Motor neuron (in vitro differentiated cells): ENCODE results near the gene HPN. TPM values are rescaled to one million over a fixed set of nuclear protein-coding genes. Genes with fewer than 3 reads are reported as not detected.
"Not testable (repeated sequence)": the region's sequence is repeated elsewhere in the genome, so short reads cannot be mapped to it uniquely, and the experiment has no call there.

Experiments used
- ATAC-seq, 8 experiments: fragments of 200-7000 bp; cut with Tn5 transposase; replicated peaks in 6 of 8; 2 replicates each; pipeline ENCODE4 v1.8.0; 2021; ENCODE audit warnings: mild to moderate bottlenecking in 8 of 8, moderate library complexity in 8 of 8
- H3K27ac ChIP-seq, 2 donors: fragments of 250-450 bp; sonication (Bioruptor Pico); 2 replicates each; pipeline ENCODE4 v1.9.0; 2021; ENCODE audit warnings: antibody characterized with exemption in 2 of 2, mild to moderate bottlenecking in 2 of 2, moderate library complexity in 1 of 2
- H3K4me1 ChIP-seq, 2 donors: fragments of 250-450 bp; sonication (Bioruptor Pico); replicated peaks in 1 of 2; 2 replicates each; pipeline ENCODE4 v1.6.1; 2021; ENCODE audit warnings: antibody characterized with exemption in 2 of 2, mild to moderate bottlenecking in 2 of 2, moderate library complexity in 1 of 2
- H3K4me3 ChIP-seq, 5 donors: fragments of 250-450 bp; sonication (Bioruptor Pico); 2 replicates each; pipeline ENCODE4 v1.9.0; 2021; ENCODE audit warnings: antibody characterized with exemption in 5 of 5, mild to moderate bottlenecking in 5 of 5, moderate library complexity in 4 of 5
- WGBS, 10 experiments: fragments of 450-650 bp; shearing (Covaris generic); methylation state at CpG; one replicate each; pipeline ENCODE4 v1.0.0; 2022; 5-methylcytosine and 5-hydroxymethylcytosine counted together
- in situ Hi-C, 9 experiments: fragments of 400-800 bp; cut with MboI; loops; one replicate each; pipeline ENCODE4 v1.15.0; 2021; ENCODE audit warnings: low sequenced_read_pairs in 9 of 9, low pct_unique_long_range_greater_than_20kb in 2 of 9; ENCODE audit not compliant: unreplicated experiment in 9 of 9
- total RNA-seq, 8 experiments: library from RNA; unstranded; fragments of 300-600 nt; gene quantifications; 2 replicates each; pipeline versions ENCODE4 v1.2.3 to v1.2.4, GENCODE V29; 2022

The HPN gene
- total RNA-seq, 8 experiments from 2014 or later = 0.09 to 0.95 (median 0.45) TPM; not detected in 1

DNA sequence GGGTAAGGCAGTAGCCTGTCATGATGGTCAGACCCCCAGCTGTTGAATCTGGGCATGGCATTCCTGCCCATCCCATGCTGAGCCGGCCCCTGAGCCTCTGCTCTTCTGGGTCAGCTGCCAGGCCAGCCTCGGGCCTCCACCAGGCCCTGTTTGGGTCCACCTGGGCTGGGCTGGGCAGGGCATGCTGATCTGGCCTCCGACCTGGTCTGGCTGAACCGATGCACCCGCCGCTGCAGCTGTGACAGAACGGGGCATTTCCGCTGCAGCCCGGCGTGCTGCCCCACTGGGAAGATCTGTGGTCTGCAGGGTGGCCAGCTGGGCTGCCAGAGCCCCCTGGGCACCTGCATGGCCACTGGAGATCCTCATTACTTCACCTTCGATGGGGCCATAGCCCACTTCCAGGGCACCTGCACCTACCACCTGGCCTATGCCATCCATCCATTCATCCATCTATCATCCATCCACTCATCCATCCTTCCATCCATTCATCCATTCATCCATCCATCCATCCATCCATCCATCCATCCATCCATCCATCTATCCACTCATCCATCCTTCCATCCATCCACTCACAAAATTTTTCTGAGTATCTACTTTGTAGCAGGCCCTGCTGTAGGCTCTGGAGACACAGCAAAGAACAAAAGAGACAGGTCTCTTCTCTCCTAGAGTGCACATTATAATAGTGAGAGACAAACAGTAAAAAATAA, 52.6 kb downstream of the HPN start:
- H3K27ac ChIP-seq = no peak overlapping the region
- no peak for ATAC-seq
- no peaks in the 10 kb centered on the region for H3K4me1 ChIP-seq
- no peak overlapping the region for H3K4me3 ChIP-seq
- in situ Hi-C loops = no loop called here
- WGBS, 10 experiments = 60 to 100% (median 80%) methylated on average over 1 to 3 of the region's 11 CpGs; no CpG with 5 or more reads in 5 of the 10 experiments

DNA sequence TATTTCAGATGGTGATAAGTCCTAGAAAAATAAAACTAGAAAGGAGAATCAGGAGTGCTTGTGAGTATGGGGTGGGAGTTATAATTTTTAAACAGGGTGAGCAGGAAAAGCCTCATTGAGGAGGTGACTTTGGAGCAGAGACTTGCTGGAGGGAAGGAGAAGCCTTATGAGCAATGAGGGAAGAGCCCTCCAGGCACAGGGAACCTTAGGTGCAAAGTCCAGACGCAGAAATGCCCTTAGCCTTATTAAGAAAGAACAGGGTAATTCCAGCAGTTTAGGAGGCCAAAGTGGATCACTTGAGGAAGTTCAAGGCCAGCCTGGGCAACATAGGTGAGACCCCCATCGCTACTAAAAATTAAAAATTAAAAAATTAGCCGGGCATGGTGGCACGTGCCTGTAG, 53.1 kb downstream of the HPN start:
- no peaks in the 10 kb centered on the region for H3K4me1 ChIP-seq
- in situ Hi-C loops = no loop called here
- H3K4me3 ChIP-seq = no peak overlapping the region
- no peak for ATAC-seq
- WGBS, 10 experiments = 36 to 100% (median 90%) methylated on average over 1 to 4 of the region's 4 CpGs; no CpG with 5 or more reads in 1 of the 10 experiments
- H3K27ac ChIP-seq = no peak overlapping the region

DNA sequence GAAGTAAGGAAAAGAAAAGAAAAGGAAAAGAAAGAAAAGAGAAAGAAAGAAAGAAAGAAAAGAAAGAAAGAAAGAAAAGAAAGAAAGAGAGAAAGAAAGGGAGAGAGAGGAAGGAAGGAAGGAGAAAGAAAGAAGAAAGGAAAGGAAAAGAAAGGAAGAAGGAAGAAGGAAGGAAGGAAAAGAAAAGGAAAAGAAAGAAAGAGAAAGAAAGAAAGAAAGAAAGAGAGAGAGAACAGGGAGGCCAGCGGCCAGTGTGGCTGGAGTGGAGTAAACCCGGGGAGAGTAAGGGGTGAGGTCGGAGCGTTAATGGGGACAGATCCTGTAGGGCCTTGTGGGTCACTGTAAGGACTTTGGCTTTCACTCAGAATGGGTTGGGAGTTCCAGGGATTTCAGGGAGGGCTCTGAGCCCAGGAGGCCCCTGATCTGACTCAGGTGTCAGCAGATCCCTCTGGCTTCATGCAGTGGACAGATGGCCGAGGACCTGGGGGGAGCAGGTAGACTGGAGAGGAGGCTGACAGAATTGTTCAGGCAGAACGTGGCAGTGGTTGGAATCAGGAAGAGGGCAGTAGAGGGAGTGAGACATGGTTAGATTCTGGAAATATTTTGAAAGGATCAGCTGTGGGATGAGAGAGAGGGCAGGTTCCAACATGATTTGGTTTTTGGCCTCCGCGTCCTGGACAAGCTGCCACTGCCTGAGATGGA, 54.3 kb downstream of the HPN start:
- no peak for ATAC-seq
- H3K4me3 ChIP-seq = no peak overlapping the region
- H3K4me1 ChIP-seq = no peaks in the 10 kb centered on the region
- H3K27ac ChIP-seq = no peak overlapping the region
- WGBS, 10 experiments = 44 to 94% (median 65%) methylated on average over 3 to 8 of the region's 8 CpGs
- in situ Hi-C loops = no loop called here

- Histone ChIP-seq H3K4me1 (no peaks in the 10 kb centered on the region), H3K4me3 (no peak overlapping the region), H3K27ac (no peak overlapping the region)
- no peak for ATAC-seq
- in situ Hi-C loops = no loop called here
- 17 to 95% (median 58%) methylated on average over 1 to 22 of the region's 29 CpGs; no CpG with 5 or more reads in 2 of the 10 experiments for WGBS, 10 experiments
Measured at GRCh38 chr19:35098413-35099049, 57.0 kb downstream of the HPN start.

- H3K4me3 ChIP-seq = no peak overlapping the region
- in situ Hi-C loops = no loop called here
- no peak overlapping the region for H3K27ac ChIP-seq
- no peaks in the 10 kb centered on the region for H3K4me1 ChIP-seq
- ATAC-seq = no peak
- 60 to 80% (median 75%) methylated on average over 1 to 7 of the region's 21 CpGs; no CpG with 5 or more reads in 5 of the 10 experiments for WGBS, 10 experiments
Measured at GRCh38 chr19:35099155-35099896, 57.8 kb downstream of the HPN start.

DNA sequence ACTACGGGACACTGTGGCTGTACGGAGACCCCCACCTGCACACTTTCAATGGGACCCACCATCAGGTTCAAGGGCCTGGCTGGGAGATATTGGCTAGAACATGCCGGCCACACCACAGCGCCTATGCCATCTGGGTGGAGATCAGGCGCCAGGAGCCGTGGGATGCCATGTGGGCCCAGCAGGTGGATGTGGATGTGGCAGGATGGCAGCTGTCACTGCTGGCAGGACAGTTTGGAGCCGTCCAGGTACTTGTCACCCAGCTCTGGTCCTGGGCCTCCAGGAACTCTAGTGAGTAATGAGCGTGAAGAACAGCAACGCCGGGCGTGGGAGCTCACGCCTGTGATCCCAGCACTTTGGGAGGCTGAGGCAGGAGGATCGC, 58.4 kb downstream of the HPN start:
- no peak overlapping the region for H3K27ac ChIP-seq
- in situ Hi-C loops = no loop called here
- 60 to 100% (median 85%) methylated on average over 1 to 5 of the region's 13 CpGs; no CpG with 5 or more reads in 2 of the 10 experiments for WGBS, 10 experiments

GRCh38 chr19:35100588-35101533, 59.3 kb downstream of the HPN start:
- Histone ChIP-seq H3K4me3 (no peak overlapping the region), H3K27ac (no peak overlapping the region), H3K4me1 (no peaks in the 10 kb centered on the region)
- peak in 2 of 8 experiments; percentile 20 to 71 for ATAC-seq
- in situ Hi-C loops = no loop called here
- 40 to 68% (median 51%) methylated on average over 1 to 9 of the region's 16 CpGs; no CpG with 5 or more reads in 4 of the 10 experiments for WGBS, 10 experiments

More for the DNA sequence above, 58.4 kb downstream of the HPN start:
- no peak overlapping the region for H3K4me3 ChIP-seq
- no peak for ATAC-seq
- H3K4me1 ChIP-seq = no peaks in the 10 kb centered on the region

- H3K4me3 ChIP-seq, H3K4me1 ChIP-seq, ATAC-seq, H3K27ac ChIP-seq, in situ Hi-C loops: not testable (repeated sequence)
- 59 to 100% (median 89%) methylated on average over 2 to 6 of the region's 10 CpGs; no CpG with 5 or more reads in 2 of the 10 experiments for WGBS, 10 experiments
Measured at GRCh38 chr19:35101949-35102348, 60.4 kb downstream of the HPN start.

DNA sequence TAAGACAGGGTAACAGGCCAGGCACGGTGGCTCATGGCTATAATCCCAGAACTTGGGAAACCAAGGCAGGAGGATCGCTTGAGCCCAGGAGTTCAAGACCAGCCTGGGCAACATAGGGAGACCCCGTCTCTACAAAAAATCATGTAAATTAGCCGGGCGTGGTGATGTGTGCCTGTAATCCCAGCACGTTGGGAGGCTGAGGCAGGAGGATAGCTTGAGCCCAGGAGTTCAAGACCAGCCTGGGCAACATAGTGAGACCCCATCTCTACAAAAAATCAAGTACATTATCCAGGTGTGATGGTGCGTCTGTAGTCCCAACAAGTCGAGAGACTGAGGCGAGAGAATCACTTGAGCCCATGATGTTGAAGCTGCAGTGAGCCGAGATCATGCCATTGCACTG, 62.1 kb downstream of the HPN start:
- H3K4me1 ChIP-seq, in situ Hi-C loops, ATAC-seq, H3K4me3 ChIP-seq, H3K27ac ChIP-seq: not testable (repeated sequence)
- 33 to 100% (median 73%) methylated on average over 1 to 8 of the region's 10 CpGs; no CpG with 5 or more reads in 3 of the 10 experiments for WGBS, 10 experiments

DNA sequence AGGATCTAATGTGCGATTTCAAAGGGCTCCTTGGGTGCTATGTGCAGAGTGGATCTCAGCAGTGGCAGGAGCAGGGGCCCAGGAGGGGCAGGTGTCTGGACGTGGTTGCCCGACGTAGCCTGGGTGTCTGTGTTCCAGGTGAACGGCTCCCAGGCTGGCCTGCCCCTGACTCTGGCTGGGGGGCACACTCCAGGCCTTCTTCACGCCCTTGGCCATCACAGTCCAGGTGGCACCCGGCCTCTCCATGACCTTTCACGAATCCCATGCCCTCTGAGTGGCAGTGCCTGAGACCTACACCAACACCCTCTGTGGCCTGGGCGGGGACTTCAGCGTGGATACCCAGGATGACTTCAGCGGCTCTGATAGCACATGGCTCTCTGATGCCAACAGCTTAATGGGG, 62.8 kb downstream of the HPN start:
- no peak for ATAC-seq
- H3K4me3 ChIP-seq = no peak overlapping the region
- WGBS, 10 experiments = 80 to 100% (median 84%) methylated on average over 1 to 6 of the region's 11 CpGs; no CpG with 5 or more reads in 5 of the 10 experiments
- no peaks in the 10 kb centered on the region for H3K4me1 ChIP-seq
- in situ Hi-C loops = no loop called here
- H3K27ac ChIP-seq = no peak overlapping the region

- WGBS, 10 experiments = 87 to 100% (median 92%) methylated on average over 1 to 5 of the region's 6 CpGs; no CpG with 5 or more reads in 3 of the 10 experiments
- in situ Hi-C loops = no loop called here
- H3K4me1 ChIP-seq = no peaks in the 10 kb centered on the region
- no peak overlapping the region for H3K4me3 ChIP-seq
- no peak for ATAC-seq
- no peak overlapping the region for H3K27ac ChIP-seq
Measured at GRCh38 chr19:35105047-35105410, 63.5 kb downstream of the HPN start.
